Measurements from ENCODE around the gene NMB.

NMB gene

GRCh38 chr15:84634228-84634837 lies 23.7 kb downstream of the NMB start:
- Histone ChIP-seq H3K27ac (ENCODE audit: low read length) (no peak overlapping the region), H4K20me1 (ENCODE audit: insufficient read depth, low read length) (0 out of 2 replicates have a peak, but pooled peaks cover 6% of the 10 kb centered on the region), H3K9ac (ENCODE audit: low read length) (no peak overlapping the region), H3K4me3 (ENCODE audit: low read length) (peak overlapping the region; percentile 89), H3K4me1 (ENCODE audit: low read length) (peaks cover 30% of the 10 kb centered on the region), H3K4me2 (ENCODE audit: low read length) (peak overlapping the region; percentile 76), H3K9me3 (ENCODE audit: insufficient read depth, low read length) (no peaks in the 10 kb centered on the region), H3K79me2 (ENCODE audit: low read length) (peaks cover 10% of the 10 kb centered on the region), H2AFZ (ENCODE audit: low read depth, low read length) (no peak overlapping the region), H3K36me3 (replicated peaks; ENCODE audit: low read depth, low read length) (peaks cover 22% of the 10 kb centered on the region), H3K27me3 (ENCODE audit: low read depth, low read length) (no peaks in the 10 kb centered on the region)
- TF ChIP-seq, protein P1, sequence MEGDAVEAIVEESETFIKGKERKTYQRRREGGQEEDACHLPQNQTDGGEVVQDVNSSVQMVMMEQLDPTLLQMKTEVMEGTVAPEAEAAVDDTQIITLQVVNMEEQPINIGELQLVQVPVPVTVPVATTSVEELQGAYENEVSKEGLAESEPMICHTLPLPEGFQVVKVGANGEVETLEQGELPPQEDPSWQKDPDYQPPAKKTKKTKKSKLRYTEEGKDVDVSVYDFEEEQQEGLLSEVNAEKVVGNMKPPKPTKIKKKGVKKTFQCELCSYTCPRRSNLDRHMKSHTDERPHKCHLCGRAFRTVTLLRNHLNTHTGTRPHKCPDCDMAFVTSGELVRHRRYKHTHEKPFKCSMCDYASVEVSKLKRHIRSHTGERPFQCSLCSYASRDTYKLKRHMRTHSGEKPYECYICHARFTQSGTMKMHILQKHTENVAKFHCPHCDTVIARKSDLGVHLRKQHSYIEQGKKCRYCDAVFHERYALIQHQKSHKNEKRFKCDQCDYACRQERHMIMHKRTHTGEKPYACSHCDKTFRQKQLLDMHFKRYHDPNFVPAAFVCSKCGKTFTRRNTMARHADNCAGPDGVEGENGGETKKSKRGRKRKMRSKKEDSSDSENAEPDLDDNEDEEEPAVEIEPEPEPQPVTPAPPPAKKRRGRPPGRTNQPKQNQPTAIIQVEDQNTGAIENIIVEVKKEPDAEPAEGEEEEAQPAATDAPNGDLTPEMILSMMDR (IDR thresholded peaks at IDR 0.05; ENCODE audit: low read depth, low read length) = no peak
- no peak for TF ChIP-seq EZH2phosphoT487 (IDR thresholded peaks at IDR 0.05; ENCODE audit: low read depth)

- H4K20me1 ChIP-seq (ENCODE audit: insufficient read depth, low read length) = 0 out of 2 replicates have a peak, but pooled peaks cover 6% of the 10 kb centered on the region
- H3K4me2 ChIP-seq (ENCODE audit: low read length) = peak overlapping the region; percentile 76
- TF ChIP-seq EZH2phosphoT487 (IDR thresholded peaks at IDR 0.05; ENCODE audit: low read depth) = no peak
- TF ChIP-seq, protein P1 (IDR thresholded peaks at IDR 0.05; ENCODE audit: low read depth, low read length) = no peak
- H3K9ac ChIP-seq (ENCODE audit: low read length) = peak overlapping the region; percentile 52
- no peaks in the 10 kb centered on the region for H3K9me3 ChIP-seq (ENCODE audit: insufficient read depth, low read length)
- H3K4me1 ChIP-seq (ENCODE audit: low read length) = peaks cover 32% of the 10 kb centered on the region
- no peak overlapping the region; the same call in 1 of the 2 replicates for H2AFZ ChIP-seq (ENCODE audit: low read depth, low read length)
- H3K36me3 ChIP-seq (replicated peaks; ENCODE audit: low read depth, low read length) = peaks cover 17% of the 10 kb centered on the region
- no peak overlapping the region for H3K27ac ChIP-seq (ENCODE audit: low read length)
- H3K4me3 ChIP-seq (ENCODE audit: low read length) = peak overlapping the region; percentile 89
- no peaks in the 10 kb centered on the region for H3K27me3 ChIP-seq (ENCODE audit: low read depth, low read length)
- H3K79me2 ChIP-seq (ENCODE audit: low read length) = peaks cover 10% of the 10 kb centered on the region
Measured at GRCh38 chr15:84633311-84634227, 24.4 kb downstream of the NMB start.

DNA sequence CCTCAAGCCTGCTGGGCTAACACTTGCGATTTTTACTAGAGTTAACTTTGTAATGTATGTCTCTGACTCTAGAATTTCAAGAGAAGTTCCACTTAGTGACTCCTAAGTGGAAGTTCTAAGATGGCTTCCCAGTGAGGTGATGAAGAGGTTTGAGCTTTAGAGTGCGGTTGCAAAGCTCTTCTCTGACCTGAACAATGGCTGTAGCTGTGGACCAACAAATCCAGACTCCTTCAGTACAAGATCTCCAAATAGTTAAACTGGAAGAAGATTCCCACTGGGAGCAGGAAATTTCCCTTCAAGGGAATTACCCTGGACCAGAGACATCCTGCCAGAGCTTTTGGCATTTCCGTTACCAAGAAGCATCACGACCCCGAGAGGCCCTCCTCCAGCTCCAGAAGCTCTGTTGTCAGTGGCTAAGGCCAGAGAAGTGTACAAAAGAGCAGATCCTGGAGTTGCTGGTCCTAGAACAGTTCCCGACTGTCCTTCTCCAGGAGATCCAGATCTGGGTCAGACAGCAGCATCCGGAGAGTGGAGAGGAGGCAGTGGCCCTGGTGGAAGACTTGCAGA lies 26.2 kb downstream of the NMB start:
- Histone ChIP-seq H3K79me2 (ENCODE audit: low read length) (peaks cover 10% of the 10 kb centered on the region), H3K4me1 (ENCODE audit: low read length) (peaks cover 32% of the 10 kb centered on the region), H3K9me3 (ENCODE audit: insufficient read depth, low read length) (no peaks in the 10 kb centered on the region), H3K4me2 (ENCODE audit: low read length) (peak overlapping the region; percentile 76), H3K27ac (ENCODE audit: low read length) (peak overlapping the region; percentile 50), H4K20me1 (ENCODE audit: insufficient read depth, low read length) (0 out of 2 replicates have a peak, but pooled peaks cover 6% of the 10 kb centered on the region), H3K36me3 (replicated peaks; ENCODE audit: low read depth, low read length) (peaks cover 11% of the 10 kb centered on the region), H3K4me3 (ENCODE audit: low read length) (peak overlapping the region; percentile 89), H3K27me3 (ENCODE audit: low read depth, low read length) (no peaks in the 10 kb centered on the region), H3K9ac (ENCODE audit: low read length) (peak overlapping the region; percentile 78), H2AFZ (ENCODE audit: low read depth, low read length) (peak overlapping the region; percentile 81)
- TF ChIP-seq EZH2phosphoT487 (IDR thresholded peaks at IDR 0.05; ENCODE audit: low read depth) = no peak
- TF ChIP-seq, protein P1 (IDR thresholded peaks at IDR 0.05; ENCODE audit: low read depth, low read length) = no peak

DNA sequence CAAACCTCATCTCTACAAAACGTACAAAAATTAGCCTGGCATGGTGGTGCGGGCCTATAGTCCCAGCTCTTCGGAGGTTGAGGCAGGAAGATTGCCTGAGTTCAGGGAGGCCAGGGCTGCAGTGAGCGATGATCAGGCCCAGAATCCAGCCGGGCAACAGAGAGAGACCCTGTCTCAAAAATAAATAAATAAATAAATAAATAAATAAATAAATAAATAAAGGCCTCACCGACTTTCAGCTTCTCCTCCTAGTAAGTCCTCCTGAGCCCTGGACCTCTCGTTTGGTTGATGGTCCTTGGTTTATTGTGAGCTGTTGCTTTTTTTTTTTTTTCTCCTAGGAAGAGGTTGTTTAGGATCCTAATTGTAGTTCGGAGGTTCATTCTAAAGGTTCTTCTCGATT lies 29.0 kb downstream of the NMB start:
- Histone ChIP-seq H3K9me3 (ENCODE audit: insufficient read depth, low read length) (no peaks in the 10 kb centered on the region), H3K4me2 (ENCODE audit: low read length) (no peak overlapping the region), H3K79me2 (ENCODE audit: low read length) (peaks cover 10% of the 10 kb centered on the region), H2AFZ (ENCODE audit: low read depth, low read length) (no peak overlapping the region), H3K27ac (ENCODE audit: low read length) (no peak overlapping the region), H3K4me1 (ENCODE audit: low read length) (peaks cover 29% of the 10 kb centered on the region), H3K27me3 (ENCODE audit: low read depth, low read length) (no peaks in the 10 kb centered on the region), H3K36me3 (replicated peaks; ENCODE audit: low read depth, low read length) (peaks cover 9% of the 10 kb centered on the region), H3K9ac (ENCODE audit: low read length) (no peak overlapping the region), H3K4me3 (ENCODE audit: low read length) (no peak overlapping the region), H4K20me1 (ENCODE audit: insufficient read depth, low read length) (0 out of 2 replicates have a peak, but pooled peaks cover under 1% of the 10 kb centered on the region)
- TF ChIP-seq EZH2phosphoT487 (IDR thresholded peaks at IDR 0.05; ENCODE audit: low read depth) = no peak
- TF ChIP-seq, protein P1 (IDR thresholded peaks at IDR 0.05; ENCODE audit: low read depth, low read length) = no peak

Data from OCI-LY3 (cell line).